IMR-90 (cell line): ENCODE data around the gene ANKRD31.
"Not testable (repeated sequence)": the region's sequence is repeated elsewhere in the genome, so short reads cannot be mapped to it uniquely, and the experiment has no call there.

Experiments used
- BHLHE40 ChIP-seq: fragments of 150-350 bp; IDR thresholded peaks from 2 replicates; pipeline ENCODE4 v1.6.1; 2016; ENCODE audit warnings: mild to moderate bottlenecking, low read depth, low read length
- CEBPB ChIP-seq: IDR thresholded peaks from 2 replicates; pipeline ENCODE4 v1.6.1; 2012; ENCODE audit warnings: low read depth, low read length, improper control_type of control experiment
- MAFK ChIP-seq: IDR thresholded peaks from 2 replicates; pipeline ENCODE4 v1.6.1; 2012; ENCODE audit warnings: low read depth, low read length, improper control_type of control experiment
- MAZ ChIP-seq: IDR thresholded peaks from 2 replicates; pipeline ENCODE4 v1.6.1; 2012; ENCODE audit warnings: low read depth, mild to moderate bottlenecking, low read length, improper control_type of control experiment, moderate library complexity, borderline replicate concordance
- NFE2L2 ChIP-seq: fragments of 150-350 bp; IDR thresholded peaks from 2 replicates; pipeline ENCODE4 v1.6.1; 2016; ENCODE audit warnings: low read depth, mild to moderate bottlenecking, low read length
- POLR2A ChIP-seq: IDR thresholded peaks from 2 replicates; pipeline ENCODE4 v1.6.1; 2012; ENCODE audit warnings: mild to moderate bottlenecking, low read depth, low read length
- RAD21 ChIP-seq: IDR thresholded peaks from 2 replicates; pipeline ENCODE4 v1.6.1; 2012; ENCODE audit warnings: low read length, improper control_type of control experiment
- RCOR1 ChIP-seq: IDR thresholded peaks from 2 replicates; pipeline ENCODE4 v1.6.1; 2012; ENCODE audit warnings: mild to moderate bottlenecking, low read length, improper control_type of control experiment; ENCODE audit not compliant: insufficient replicate concordance
- RFX5 ChIP-seq: IDR thresholded peaks from 2 replicates; pipeline ENCODE4 v1.8.0; 2012; ENCODE audit warnings: low read depth, mild to moderate bottlenecking, low read length, moderate library complexity
- TF ChIP-seq, protein P1 (sequence below): conservative IDR thresholded peaks from 2 replicates; pipeline ENCODE4 v1.5.1; 2012; ENCODE audit warnings: mild to moderate bottlenecking, low read depth, low read length, improper control_type of control experiment
- TF ChIP-seq, protein P2 (sequence below): fragments of 150-350 bp; IDR thresholded peaks from 2 replicates; pipeline ENCODE4 v1.6.1; 2017; ENCODE audit warnings: mild to moderate bottlenecking, antibody characterized with exemption, low read length, low read depth

DNA sequence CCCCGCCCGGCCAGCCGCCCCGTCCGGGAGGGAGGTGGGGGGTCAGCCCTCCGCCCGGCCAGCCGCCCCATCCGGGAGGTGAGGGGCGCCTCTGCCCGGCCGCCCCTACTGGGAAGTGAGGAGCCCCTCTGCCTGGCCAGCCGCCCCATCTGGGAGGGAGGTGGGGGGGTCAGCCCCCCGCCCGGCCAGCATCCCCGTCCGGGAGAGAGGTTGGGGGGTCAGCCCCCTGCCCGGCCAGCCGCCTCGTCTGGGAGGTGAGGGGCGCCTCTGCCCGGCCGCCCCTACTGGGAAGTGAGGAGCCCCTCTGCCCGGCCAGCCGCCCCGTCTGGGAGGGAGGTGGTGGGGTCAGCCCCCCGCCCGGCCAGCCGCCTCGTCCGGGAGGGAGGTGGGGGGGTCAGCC, 33.9 kb upstream of the ANKRD31 start:
- TF ChIP-seq, protein P1, sequence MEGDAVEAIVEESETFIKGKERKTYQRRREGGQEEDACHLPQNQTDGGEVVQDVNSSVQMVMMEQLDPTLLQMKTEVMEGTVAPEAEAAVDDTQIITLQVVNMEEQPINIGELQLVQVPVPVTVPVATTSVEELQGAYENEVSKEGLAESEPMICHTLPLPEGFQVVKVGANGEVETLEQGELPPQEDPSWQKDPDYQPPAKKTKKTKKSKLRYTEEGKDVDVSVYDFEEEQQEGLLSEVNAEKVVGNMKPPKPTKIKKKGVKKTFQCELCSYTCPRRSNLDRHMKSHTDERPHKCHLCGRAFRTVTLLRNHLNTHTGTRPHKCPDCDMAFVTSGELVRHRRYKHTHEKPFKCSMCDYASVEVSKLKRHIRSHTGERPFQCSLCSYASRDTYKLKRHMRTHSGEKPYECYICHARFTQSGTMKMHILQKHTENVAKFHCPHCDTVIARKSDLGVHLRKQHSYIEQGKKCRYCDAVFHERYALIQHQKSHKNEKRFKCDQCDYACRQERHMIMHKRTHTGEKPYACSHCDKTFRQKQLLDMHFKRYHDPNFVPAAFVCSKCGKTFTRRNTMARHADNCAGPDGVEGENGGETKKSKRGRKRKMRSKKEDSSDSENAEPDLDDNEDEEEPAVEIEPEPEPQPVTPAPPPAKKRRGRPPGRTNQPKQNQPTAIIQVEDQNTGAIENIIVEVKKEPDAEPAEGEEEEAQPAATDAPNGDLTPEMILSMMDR, result not testable (repeated sequence)
- TF ChIP-seq RAD21, CEBPB, BHLHE40, POLR2A, RCOR1, RFX5, MAFK, NFE2L2, MAZ: not testable (repeated sequence)
- TF ChIP-seq, protein P2, sequence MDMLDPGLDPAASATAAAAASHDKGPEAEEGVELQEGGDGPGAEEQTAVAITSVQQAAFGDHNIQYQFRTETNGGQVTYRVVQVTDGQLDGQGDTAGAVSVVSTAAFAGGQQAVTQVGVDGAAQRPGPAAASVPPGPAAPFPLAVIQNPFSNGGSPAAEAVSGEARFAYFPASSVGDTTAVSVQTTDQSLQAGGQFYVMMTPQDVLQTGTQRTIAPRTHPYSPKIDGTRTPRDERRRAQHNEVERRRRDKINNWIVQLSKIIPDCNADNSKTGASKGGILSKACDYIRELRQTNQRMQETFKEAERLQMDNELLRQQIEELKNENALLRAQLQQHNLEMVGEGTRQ, result not testable (repeated sequence)
